HG03354 (cell line): ENCODE measurements around the gene PPM1F.

Experiments
- ATAC-seq: cut with Tn5 transposase; IDR thresholded peaks from one replicate; pipeline ENCODE4 v1.9.1; 2021; ENCODE audit warnings: mild to moderate bottlenecking; ENCODE audit not compliant: unreplicated experiment, poor library complexity, severe bottlenecking

PPM1F gene

DNA sequence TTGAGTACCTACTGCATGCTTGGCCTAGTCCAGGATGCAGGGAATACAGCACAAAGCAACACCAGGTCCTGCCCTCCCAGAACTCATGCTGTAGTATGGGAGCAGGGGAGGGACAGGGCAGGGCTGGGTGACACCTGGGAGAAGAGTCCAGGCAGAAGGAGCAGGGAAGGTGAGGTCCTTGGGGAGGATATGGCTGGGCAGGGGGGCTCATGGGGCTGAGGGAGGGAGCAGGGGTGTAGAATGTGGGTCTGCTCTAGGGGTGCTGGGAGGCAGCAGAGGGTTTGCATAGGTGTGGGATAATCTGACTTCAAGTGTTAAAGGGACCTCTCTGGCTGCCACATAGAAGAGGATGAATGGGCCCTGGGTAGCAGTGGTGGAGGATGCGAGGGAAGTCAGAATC is 25.2 kb upstream of the PPM1F start:
- no peak for ATAC-seq

DNA sequence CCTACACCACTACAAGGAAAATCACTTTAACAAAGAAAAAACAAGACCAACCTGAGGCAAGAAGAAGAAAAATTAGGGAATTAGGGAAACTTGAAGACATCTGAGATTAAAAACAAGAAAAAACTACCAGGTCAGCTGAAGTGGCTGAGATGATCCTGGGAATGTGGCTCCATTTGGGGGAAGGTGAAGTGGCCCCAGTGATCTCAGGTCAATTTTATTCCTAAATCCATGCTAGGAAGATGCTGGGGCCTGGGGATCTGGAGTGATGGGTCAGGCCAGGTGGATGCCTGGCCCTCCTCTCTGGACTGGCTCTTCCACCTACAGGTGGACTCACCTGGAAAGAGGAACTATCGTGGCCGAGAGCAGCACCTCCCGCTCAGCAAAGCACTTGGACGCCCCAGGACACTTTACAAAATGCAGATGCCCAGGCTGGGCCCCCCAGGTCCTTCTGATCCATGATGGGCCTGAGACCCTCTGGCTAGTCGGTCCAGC is 23.3 kb upstream of the PPM1F start:
- ATAC-seq: no peak

DNA sequence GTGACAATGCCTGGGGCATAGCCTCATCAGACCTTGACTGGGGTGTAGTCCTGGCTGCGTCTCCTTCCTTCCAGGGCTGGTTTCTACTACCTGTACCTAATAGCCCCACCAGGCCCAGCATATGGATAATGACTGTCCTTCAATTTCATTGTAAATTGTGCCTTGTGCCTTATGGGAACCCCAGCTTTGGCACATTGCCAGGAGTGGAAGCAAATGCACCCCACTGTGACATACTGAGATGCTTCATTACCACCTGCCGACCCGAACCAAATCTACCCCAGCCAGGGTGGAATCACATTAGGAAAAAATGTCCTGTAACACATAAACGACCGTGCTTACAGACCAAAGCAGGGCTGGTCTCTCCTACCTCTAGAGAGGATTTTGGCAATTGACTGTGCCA is 22.6 kb upstream of the PPM1F start:
- ATAC-seq: no peak

DNA sequence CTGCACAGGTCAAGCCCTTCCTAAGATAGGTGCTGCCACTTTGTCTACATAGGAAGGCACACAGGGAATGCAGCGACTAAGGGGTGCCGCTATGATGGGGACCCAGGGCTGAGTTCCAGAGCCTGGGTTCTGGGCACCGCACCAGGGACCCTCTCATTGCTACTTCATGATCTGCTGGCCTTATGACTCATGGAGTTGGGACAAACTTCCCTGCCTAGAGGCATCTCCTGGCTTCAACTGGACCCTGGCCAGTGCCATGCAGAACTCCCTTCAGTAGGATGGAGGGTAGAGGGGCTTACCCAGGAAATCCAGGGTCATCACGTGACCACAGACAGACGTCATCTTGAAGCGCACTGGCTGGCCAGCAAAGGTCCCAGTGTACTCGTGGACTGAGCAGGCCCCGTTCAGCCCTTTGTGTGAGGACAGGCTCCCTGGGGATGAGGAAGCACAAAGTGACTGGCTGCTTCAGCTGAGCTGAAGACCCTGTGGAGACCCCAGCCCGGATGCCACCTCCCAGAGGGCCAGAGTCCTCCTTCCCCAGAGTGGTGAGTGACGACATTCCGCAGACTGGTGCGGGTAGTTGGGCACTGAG is 21.5 kb upstream of the PPM1F start:
- ATAC-seq: no peak

DNA sequence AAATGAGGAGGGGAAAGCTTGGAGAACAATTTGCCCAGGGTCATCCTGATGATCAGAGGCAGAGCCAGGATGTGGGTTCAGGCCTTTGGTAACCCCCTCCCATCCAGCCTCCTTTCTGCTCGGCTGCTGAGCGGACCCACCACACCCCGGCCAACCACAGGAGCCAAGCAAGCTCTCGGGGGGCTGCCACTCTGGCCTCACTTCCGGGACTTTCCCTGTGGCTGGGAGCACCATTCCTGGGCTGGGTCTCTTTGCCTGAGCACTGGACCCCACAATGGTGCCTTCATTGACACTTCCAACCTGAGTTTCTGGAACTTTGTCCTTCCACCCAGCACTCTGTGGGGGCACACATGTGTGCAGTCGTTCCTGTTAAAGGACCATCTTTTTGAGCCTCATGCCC is 20.2 kb upstream of the PPM1F start:
- no peak for ATAC-seq

DNA sequence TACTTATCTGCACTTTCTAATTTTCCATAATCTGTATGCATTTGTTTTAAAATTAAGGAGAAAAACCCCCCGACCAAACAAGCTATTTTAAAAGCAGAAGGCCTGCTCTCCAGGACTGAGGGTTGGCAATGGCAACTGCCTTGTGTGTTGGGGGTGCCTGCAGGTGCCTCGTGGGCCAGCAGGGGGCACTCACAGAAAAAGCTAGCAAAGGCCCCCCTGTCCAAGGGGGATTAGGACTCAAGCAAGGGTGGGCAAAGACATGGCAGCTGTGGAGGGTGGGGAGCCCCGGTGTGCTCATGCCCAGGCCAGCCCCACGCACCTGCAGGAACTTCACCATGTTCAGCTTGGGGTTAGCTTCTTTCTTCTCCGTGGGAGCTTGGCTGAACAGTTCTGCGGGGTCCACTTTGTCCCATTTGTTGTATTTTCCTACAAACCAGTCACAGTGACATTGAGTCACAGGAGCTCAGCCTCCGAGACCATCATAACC is 19.7 kb upstream of the PPM1F start:
- no peak for ATAC-seq

DNA sequence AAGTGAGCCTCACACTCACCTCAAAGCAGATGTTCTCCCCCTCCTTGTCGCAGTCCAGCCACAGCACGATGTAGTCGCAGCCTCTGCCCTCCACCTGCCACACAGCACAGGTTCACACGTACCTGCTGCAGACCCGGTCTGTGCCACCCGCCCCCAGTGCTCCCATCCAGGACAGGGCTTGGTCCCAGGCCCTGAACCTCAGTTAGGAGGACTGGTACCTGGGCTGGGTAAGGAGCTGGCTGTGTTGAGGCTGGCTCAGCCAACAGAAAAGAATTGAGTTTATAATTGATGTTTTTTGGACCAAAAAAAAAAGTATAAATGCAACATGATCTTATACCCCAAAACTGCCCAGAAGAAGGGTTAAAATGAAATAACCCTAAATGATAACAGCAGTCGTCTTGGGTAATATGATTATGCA is 19.2 kb upstream of the PPM1F start:
- ATAC-seq: no peak

DNA sequence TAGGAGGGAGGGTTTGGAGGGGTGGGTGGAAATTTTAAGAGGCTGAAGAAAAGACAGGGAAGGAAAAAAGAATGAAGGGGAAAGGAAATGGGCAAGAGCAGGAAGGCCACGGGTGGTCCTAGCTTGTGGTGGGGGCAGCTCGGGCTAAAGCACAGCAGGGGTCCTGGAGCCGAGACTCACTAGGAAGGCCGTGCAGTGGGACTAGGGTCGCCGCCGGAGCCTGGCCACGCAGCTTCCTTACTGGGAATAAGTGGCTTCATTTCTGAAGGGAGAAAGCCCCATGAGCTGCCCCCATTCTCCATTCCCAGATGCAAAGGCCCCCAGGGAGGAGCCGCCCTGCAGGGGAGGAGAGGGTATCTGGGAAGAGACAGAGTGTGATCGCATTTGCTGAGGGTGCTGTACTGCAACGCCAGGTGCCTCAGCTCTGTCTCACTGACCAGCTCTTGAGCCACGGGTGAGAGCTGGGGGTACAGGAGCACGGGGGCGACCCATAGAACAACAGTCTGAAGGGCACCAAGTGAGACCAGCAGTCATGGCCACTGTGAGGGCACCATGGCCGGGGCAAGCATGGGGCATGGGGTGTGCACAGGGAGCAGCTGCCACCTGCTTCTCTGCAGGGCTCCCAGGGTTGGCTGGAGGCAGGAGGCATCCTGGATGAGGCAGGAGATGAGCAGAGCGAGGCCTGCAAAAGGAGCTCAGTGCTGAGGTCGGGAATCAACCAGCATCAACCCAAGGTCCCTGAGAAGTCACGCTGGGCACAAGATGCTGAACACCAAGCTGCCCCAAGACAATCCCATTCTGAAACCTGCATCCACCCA is 18.4 kb upstream of the PPM1F start:
- no peak for ATAC-seq

DNA sequence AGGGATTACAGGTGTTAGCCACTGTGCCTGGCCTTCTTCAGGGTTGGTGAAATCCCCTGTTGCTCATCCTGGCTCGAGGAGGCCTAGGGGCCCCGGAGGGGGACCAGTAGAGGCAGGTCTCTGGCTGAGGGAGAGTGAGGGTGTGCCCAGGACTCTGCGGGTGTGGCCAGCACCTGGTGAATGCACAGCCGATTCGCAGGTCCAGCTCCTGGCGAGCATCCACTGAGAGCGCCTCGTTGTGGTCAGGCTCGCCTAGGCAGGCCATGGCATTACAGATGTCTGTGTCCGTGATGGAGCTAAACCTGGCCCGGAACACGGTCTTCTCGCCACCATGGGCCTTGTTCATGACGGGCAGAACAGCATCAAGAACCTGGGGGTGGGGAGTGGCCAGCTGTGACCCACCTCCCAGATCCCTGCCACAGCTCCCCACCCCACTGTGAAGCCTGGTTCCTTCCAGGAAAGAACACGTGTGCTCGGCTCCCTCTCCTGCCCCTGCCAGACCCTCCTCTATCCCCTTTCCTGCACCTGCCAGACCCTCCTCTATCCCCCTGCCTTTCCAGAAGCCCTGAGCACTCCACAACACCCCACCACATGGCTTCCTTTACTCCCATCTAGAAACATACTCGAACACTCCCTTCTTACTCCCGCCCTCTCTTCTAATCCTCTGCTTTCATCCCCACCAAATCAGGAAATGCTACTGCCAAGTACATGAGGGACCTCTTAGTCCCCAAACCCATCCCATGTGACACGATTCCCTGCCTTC is 17.6 kb upstream of the PPM1F start:
- ATAC-seq: no peak

DNA sequence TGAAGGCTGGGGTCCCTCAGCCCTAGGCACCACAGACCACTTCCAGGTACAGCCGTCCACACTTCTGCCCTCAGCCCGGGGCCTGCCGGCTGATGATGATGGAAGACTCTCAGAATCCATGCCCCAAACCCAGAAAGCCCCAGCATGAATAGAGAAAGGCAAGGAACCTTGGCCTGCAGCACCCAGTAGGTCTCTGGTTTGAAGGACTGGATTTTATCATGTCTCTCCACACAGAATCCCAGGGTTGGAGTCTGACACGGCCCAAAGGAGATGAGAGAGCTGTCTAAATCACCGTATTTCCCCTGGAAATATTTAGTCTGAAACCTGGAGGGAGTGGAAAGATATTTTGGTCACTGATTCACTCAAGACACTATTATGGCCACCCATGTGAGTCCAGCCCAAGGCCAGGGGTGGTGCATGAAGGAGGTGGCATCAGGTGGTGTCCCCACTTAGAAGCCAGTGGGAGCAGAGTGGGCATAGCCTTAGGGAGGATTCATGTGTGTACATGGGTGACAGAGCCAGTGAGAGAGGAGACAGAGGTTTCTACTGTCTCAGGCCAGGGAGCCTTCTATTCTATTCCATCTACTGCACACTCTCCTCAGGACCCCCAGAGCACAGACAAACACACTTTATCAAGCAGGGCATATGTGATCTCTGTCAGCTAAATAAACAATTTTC is 15.9 kb upstream of the PPM1F start:
- no peak for ATAC-seq

DNA sequence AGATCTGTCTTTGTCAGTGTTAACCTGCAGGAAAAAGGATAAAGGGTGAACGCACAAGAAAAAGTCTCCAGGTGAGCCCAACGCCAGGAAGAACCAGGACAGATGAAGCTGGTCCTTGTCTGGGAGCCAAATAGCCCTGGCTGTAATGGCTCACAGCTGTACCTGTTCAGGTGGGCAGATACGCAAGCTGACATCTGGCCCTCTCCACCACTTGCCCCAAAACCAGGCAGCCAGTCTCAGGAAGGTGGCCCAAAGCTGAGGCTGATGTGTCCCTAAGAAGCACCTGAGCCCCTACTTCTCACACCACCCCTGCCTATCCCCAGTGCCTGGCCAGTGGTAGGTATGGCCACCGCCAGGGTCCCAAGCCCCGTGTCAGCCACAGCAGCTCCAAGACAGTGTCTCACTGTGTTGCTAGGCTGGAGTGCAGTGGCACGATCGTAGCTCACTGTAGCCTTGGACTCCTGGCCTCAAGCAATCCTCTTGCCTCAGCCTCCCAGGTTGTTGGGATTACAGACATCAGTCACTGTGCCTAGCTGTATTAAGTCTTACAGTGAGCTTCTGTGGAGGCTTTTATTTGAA is 15.1 kb upstream of the PPM1F start:
- ATAC-seq: no peak

DNA sequence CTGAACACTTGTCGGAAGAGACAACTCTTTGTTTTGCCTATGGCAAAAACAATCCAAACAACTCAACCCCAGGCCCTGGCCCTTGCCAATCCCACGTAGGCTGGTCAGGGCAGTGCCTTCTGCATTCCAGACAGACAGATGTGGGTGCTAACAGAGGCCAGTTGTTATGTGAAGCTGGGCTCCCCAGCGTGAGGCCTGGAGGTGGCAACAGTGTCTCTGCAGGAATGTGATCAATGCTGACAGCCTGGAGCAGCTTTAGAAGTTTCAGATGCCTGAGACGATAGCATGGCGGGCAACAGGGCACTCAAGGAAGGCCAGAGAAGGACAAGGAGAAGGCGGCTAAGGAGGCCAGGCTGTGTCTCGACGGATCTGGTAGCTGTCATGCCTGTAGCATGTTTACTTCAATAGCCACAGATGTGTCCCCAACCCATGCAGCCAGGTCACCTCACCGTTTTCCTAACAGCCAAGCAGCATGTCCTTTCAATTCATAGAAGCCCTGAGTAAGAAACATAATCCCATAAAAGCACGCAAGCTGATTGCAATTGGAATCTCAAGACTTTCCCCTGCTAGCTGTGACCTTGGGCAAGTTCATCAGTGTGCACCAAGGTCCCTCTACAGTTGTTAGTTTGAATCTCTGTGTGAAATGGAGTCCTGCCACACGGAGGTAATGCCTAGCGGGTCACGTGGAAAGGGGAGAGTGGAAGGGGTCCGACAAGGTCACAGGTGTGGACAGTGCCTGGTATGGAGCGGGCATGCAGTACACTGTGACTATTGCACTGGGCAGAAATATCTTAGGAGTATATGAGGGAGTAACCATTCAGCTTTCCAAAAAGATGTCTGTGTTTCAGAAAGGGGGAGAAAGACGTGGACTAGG is 14.2 kb upstream of the PPM1F start:
- ATAC-seq: no peak

DNA sequence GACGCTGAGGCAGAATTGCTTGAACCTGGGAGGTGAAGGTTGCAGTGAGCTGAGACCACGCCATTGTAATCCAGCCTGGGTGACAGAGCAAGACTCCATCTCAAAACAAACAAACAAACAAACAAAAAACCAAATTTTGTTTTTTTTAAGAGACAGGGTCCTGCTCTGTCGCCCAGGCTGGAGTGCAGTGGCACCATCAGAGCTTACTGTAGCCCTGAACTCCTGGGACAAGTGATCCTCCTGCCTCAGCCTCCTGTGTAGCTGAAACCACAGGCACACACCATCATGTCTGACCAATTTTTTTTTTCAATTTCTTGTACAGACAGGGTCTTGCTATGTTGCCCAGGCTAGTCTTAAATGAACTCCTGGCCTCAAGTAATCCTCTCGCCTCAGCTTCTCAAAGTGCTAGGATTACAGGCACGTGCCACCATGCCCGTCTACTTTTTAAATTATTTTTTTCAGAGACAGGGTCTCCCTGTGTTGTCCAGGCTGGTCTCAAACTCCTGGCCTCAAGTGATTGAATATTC is 13.2 kb upstream of the PPM1F start:
- no peak for ATAC-seq

DNA sequence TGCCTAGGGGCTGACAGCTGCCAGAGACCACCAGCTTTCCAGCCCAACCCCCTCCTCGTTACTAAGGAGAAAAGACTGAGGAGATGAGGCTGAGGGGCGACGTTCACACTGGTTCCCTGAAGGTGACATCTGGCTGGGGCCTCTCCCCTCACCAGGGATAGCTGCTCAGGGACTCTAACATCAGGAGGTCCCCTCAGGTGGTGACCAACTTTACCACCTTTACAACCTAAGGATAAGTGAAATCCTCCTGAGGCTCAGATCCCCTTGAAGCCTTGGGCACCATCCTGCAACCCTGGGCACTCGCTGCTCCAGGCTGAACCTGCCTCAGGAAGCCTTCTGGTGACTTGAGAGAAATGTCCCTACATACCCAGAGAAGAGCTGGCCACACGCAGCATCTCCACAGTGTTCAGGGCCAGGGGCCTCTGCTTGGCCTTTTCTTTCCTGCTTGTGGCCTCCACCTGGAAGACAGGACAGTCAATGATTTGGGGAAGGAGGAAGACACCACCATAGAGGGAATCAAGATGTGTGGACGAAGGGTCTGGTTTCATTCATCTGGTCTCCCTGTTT is 12.4 kb upstream of the PPM1F start:
- ATAC-seq: no peak

DNA sequence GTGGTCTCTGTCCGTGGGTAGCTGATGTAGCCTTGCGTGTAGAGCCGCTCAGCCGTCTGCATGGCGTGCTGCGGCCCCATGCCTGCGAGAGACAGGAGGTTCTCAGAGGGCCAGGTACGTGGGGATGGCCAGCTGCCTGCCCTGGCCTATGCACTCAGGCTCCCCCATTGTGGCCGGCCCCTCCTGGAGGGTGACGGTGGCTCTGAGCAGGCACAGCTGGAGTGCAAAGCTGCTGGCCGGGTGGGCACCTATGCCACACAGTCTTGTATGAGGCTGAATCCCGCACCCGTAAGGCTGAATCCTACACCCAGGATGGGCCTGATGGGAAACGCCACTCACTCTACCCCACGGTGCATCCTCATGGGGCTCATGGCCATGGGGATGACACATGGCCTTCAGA is 11.6 kb upstream of the PPM1F start:
- no peak for ATAC-seq

DNA sequence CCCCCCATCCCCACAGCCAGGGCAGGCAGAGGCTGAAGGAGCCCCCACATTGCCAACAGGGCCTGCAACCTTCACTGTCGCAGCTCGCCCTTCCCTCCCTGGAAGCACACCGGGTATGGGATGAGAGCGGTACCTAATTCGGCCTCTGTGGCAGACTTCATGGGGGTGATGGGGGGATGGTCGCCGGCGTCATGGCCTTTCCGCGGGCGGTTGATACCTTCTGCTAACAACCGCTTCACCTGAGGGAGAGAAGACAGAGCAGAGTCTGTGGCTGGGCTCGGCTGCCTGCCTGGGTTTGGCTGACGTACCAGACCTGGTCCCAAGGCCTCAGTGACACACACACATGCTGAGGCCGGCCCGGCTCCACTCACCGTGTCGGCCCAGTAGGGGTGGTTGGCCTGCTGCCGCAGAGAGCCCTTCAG is 11.2 kb upstream of the PPM1F start:
- no peak for ATAC-seq

DNA sequence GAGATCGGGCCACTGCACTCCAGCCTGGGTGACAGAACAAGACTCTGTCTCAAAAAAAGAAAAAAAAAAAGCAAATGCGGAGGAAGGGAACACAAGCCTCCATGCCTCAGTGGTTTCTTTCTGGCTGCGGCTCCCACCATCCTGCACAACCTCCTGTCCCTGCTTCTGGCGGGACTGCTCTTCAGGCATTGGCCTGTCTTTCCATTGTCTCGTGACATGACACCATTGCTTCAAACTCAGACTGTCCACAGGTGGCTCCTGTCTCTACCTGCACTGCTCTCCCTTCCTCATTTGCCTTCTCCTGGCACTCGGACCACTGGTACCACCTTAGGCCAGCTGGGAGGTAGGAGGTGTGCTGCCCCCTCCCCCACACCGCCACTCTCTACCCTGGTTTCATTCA is 10.6 kb upstream of the PPM1F start:
- ATAC-seq: no peak

DNA sequence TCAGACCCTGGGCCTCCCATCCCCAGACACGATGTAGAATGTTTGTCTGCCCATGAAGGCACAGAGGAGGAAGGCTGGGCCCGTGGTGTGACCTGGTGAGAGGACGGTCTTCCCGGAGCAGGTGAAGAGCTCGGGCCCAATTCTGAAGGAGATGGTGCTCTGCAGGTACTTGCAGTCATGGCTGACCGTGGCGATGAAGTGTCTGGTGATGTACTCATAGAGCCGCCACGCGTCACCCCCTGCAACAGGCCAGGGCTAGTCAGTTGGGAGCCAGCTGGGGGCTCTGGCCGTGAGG is 10.0 kb upstream of the PPM1F start:
- no peak for ATAC-seq
